Activated T-cell treated with anti-CD3 and anti-CD28 coated beads, Interleukin-2, amount 50 U/mL, for 72 hours (primary cell): ENCODE data around the gene TAAR6. TPM values are rescaled to one million over a fixed set of nuclear protein-coding genes. Genes with fewer than 3 reads are reported as not detected.
"Not testable (repeated sequence)": the region's sequence is repeated elsewhere in the genome, so short reads cannot be mapped to it uniquely, and the experiment has no call there.

ENCODE experiments used
- ATAC-seq, 2 donors: fragments of 150-1000 bp; cut with Tn5 transposase; replicated peaks in 1 of 2; 2 replicates each; pipeline ENCODE4 v1.10.0; 2021; ENCODE audit warnings: moderate library complexity in 2 of 2, mild to moderate bottlenecking in 1 of 2
- DNase-seq, 2 donors: peaks; one replicate each; pipeline ENCODE4 v3.0.0; 2021 to 2022; ENCODE audit warnings: mixed read lengths in 1 of 2
- H3K27ac Mint-ChIP-seq: one replicate; pipeline ENCODE4 v1.8.0; 2022; ENCODE audit warnings: mild to moderate bottlenecking, moderate library complexity, mixed read lengths
- H3K27me3 Mint-ChIP-seq: one replicate; pipeline ENCODE4 v1.8.0; 2022; ENCODE audit warnings: low read depth, mixed read lengths
- H3K36me3 Mint-ChIP-seq, 2 donors: one replicate each; pipeline ENCODE4 v1.8.0; 2022; ENCODE audit warnings: mixed read lengths in 2 of 2, mild to moderate bottlenecking in 1 of 2; ENCODE audit not compliant: insufficient read depth in 2 of 2
- H3K4me1 Mint-ChIP-seq: one replicate; pipeline ENCODE4 v1.8.0; 2022; ENCODE audit warnings: low read depth, mixed read lengths
- H3K4me3 Mint-ChIP-seq, 2 donors: one replicate each; pipeline ENCODE4 v1.8.0; 2022; ENCODE audit warnings: mild to moderate bottlenecking in 2 of 2, mixed read lengths in 2 of 2, moderate library complexity in 2 of 2
- H3K9me3 Mint-ChIP-seq, 2 donors: one replicate each; pipeline ENCODE4 v1.8.0; 2022; ENCODE audit warnings: mixed read lengths in 2 of 2
- total RNA-seq, 2 donors: library from RNA; stranded (reverse); gene quantifications; one replicate each; pipeline ENCODE4 v1.2.3, GENCODE V29; 2022

Gene TAAR6
- total RNA-seq, 2 donors from 2014 or later: not detected

GRCh38 chr6:132552372-132552771, 17.8 kb upstream of the TAAR6 start, which contains the start of gene TAAR8:
TSS of gene TAAR8 (plus strand) at chr6:132552672. CDS start at chr6:132552693, 21 bp downstream.
- no peak for ATAC-seq
- Mint-ChIP-seq H3K27me3 (peaks cover 41% of the 10 kb centered on the region), H3K9me3 (no peaks in the 10 kb centered on the region), H3K4me1 (no peaks in the 10 kb centered on the region), H3K27ac (no peak within 1 kb of the TSS), H3K36me3 (no peaks in the 10 kb centered on the region), H3K4me3 (no peak within 1 kb of the TSS)
- no peak for DNase-seq

- H3K27me3 Mint-ChIP-seq: peaks cover 13% of the 10 kb centered on the region
- ATAC-seq, H3K27ac Mint-ChIP-seq, H3K36me3 Mint-ChIP-seq, H3K9me3 Mint-ChIP-seq, H3K4me3 Mint-ChIP-seq, H3K4me1 Mint-ChIP-seq, DNase-seq: not testable (repeated sequence)
Measured at GRCh38 chr6:132560087-132560486, 10.0 kb upstream of the TAAR6 start.

- ATAC-seq (no peak), DNase-seq (no peak)
- Mint-ChIP-seq H3K27me3 (peaks cover 26% of the 10 kb centered on the region), H3K4me3 (no peak overlapping the region), H3K9me3 (no peaks in the 10 kb centered on the region), H3K27ac (no peak overlapping the region), H3K36me3 (no peaks in the 10 kb centered on the region), H3K4me1 (no peaks in the 10 kb centered on the region)
Measured at GRCh38 chr6:132566404-132566803, 3.7 kb upstream of the TAAR6 start.

GRCh38 chr6:132567566-132567965, 2.6 kb upstream of the TAAR6 start:
- Mint-ChIP-seq H3K9me3 (no peaks in the 10 kb centered on the region), H3K27ac (no peak overlapping the region), H3K4me1 (no peaks in the 10 kb centered on the region), H3K27me3 (peaks cover 31% of the 10 kb centered on the region), H3K36me3 (no peaks in the 10 kb centered on the region), H3K4me3 (no peak overlapping the region)
- no peak for DNase-seq
- no peak for ATAC-seq

- no peaks in the 10 kb centered on the region for H3K9me3 Mint-ChIP-seq
- no peaks in the 10 kb centered on the region for H3K36me3 Mint-ChIP-seq
- no peak overlapping the region for H3K27ac Mint-ChIP-seq
- ATAC-seq: no peak
- no peak overlapping the region for H3K4me3 Mint-ChIP-seq
- DNase-seq: no peak
- H3K27me3 Mint-ChIP-seq: peaks cover 31% of the 10 kb centered on the region
- no peaks in the 10 kb centered on the region for H3K4me1 Mint-ChIP-seq
Measured at GRCh38 chr6:132568611-132569010, 1.5 kb upstream of the TAAR6 start.

GRCh38 chr6:132569170-132569569, 952 bp upstream of the TAAR6 start:
- Mint-ChIP-seq H3K27me3 (peaks cover 31% of the 10 kb centered on the region), H3K9me3 (no peaks in the 10 kb centered on the region), H3K4me3 (no peak overlapping the region), H3K36me3 (no peaks in the 10 kb centered on the region), H3K27ac (no peak overlapping the region), H3K4me1 (no peaks in the 10 kb centered on the region)
- DNase-seq: no peak
- ATAC-seq: no peak

- no peaks in the 10 kb centered on the region for H3K4me1 Mint-ChIP-seq
- H3K36me3 Mint-ChIP-seq: no peaks in the 10 kb centered on the region
- peaks cover 38% of the 10 kb centered on the region for H3K27me3 Mint-ChIP-seq
- H3K27ac Mint-ChIP-seq: no peak overlapping the region
- DNase-seq (no peak), ATAC-seq (no peak)
- no peaks in the 10 kb centered on the region for H3K9me3 Mint-ChIP-seq
- no peak overlapping the region for H3K4me3 Mint-ChIP-seq
Measured at GRCh38 chr6:132571774-132572173, 1.7 kb downstream of the TAAR6 start.

- Mint-ChIP-seq H3K27ac (no peak overlapping the region), H3K27me3 (peaks cover 29% of the 10 kb centered on the region), H3K36me3 (no peaks in the 10 kb centered on the region), H3K4me3 (no peak overlapping the region), H3K4me1 (no peaks in the 10 kb centered on the region), H3K9me3 (peaks cover 0 to 2% of the 10 kb centered on the region in 2 donors)
- ATAC-seq (no peak), DNase-seq (no peak)
Measured at GRCh38 chr6:132584698-132585097, 14.6 kb downstream of the TAAR6 start.

GRCh38 chr6:132587424-132587823, 17.3 kb downstream of the TAAR6 start:
- H3K36me3 Mint-ChIP-seq: no peaks in the 10 kb centered on the region
- H3K4me3 Mint-ChIP-seq: no peak overlapping the region
- no peaks in the 10 kb centered on the region for H3K4me1 Mint-ChIP-seq
- H3K27ac Mint-ChIP-seq: no peak overlapping the region
- no peak for ATAC-seq
- no peaks in the 10 kb centered on the region for H3K9me3 Mint-ChIP-seq
- H3K27me3 Mint-ChIP-seq: peaks cover 18% of the 10 kb centered on the region
- DNase-seq: no peak

- Mint-ChIP-seq H3K4me3 (no peak within 1 kb of the TSS), H3K9me3 (no peaks in the 10 kb centered on the region), H3K27me3 (peaks cover 15% of the 10 kb centered on the region), H3K4me1 (no peaks in the 10 kb centered on the region), H3K36me3 (no peaks in the 10 kb centered on the region), H3K27ac (no peak within 1 kb of the TSS)
- no peak for DNase-seq
- no peak for ATAC-seq
Measured at GRCh38 chr6:132589454-132589853, 19.3 kb downstream of the TAAR6 start, which contains the start of gene TAAR5. TSS of gene TAAR5 (minus strand) at chr6:132589741. CDS start at chr6:132589686, 55 bp downstream.

- H3K4me3 Mint-ChIP-seq: no peak overlapping the region
- peaks cover 15% of the 10 kb centered on the region for H3K27me3 Mint-ChIP-seq
- H3K4me1 Mint-ChIP-seq: no peaks in the 10 kb centered on the region
- no peak for DNase-seq
- H3K9me3 Mint-ChIP-seq: no peaks in the 10 kb centered on the region
- H3K27ac Mint-ChIP-seq: no peak overlapping the region
- ATAC-seq: no peak
- H3K36me3 Mint-ChIP-seq: no peaks in the 10 kb centered on the region
Measured at GRCh38 chr6:132590362-132590761, 20.2 kb downstream of the TAAR6 start.

GRCh38 chr6:132592855-132593254, 22.7 kb downstream of the TAAR6 start:
- no peak for ATAC-seq
- DNase-seq: no peak
- H3K4me3 Mint-ChIP-seq: no peak overlapping the region
- H3K4me1 Mint-ChIP-seq: no peaks in the 10 kb centered on the region
- H3K27ac Mint-ChIP-seq: no peak overlapping the region
- peaks cover 15% of the 10 kb centered on the region for H3K27me3 Mint-ChIP-seq
- H3K36me3 Mint-ChIP-seq: no peaks in the 10 kb centered on the region
- no peaks in the 10 kb centered on the region for H3K9me3 Mint-ChIP-seq

- peaks cover 36% of the 10 kb centered on the region for H3K27me3 Mint-ChIP-seq
Measured at GRCh38 chr6:132596201-132596600, 26.1 kb downstream of the TAAR6 start.

GRCh38 chr6:132598473-132598872, 28.4 kb downstream of the TAAR6 start:
- Mint-ChIP-seq H3K27me3 (peaks cover 21% of the 10 kb centered on the region), H3K36me3 (no peaks in the 10 kb centered on the region), H3K4me1 (no peaks in the 10 kb centered on the region), H3K4me3 (no peak overlapping the region), H3K27ac (no peak overlapping the region), H3K9me3 (no peaks in the 10 kb centered on the region)
- ATAC-seq (no peak), DNase-seq (no peak)

More at GRCh38 chr6:132596201-132596600, 26.1 kb downstream of the TAAR6 start:
- Mint-ChIP-seq H3K9me3 (no peaks in the 10 kb centered on the region), H3K4me3 (no peak overlapping the region), H3K4me1 (no peaks in the 10 kb centered on the region), H3K27ac (no peak overlapping the region), H3K36me3 (no peaks in the 10 kb centered on the region)
- ATAC-seq (no peak), DNase-seq (no peak)
